Brain microvascular endothelial cell (primary cell): ENCODE data around the gene HELB.

ENCODE experiments used
- DNase-seq: peaks from one replicate; pipeline ENCODE4 v3.0.0-alpha.2; 2020
- H3K27ac ChIP-seq: fragments of 250-450 bp; sonication (Bioruptor Pico); 2 replicates; pipeline ENCODE4 v1.5.1; 2020; ENCODE audit warnings: mild to moderate bottlenecking, moderate library complexity
- H3K27me3 ChIP-seq: fragments of 250-450 bp; sonication (Bioruptor Pico); replicated peaks from 2 replicates; pipeline ENCODE4 v1.5.1; 2020; ENCODE audit warnings: mild to moderate bottlenecking
- H3K36me3 ChIP-seq: fragments of 250-450 bp; sonication (Bioruptor Pico); replicated peaks from 2 replicates; pipeline ENCODE4 v1.5.1; 2020; ENCODE audit warnings: mild to moderate bottlenecking
- H3K4me3 ChIP-seq: 2 replicates; pipeline ENCODE4 v1.5.1; 2011; ENCODE audit warnings: low read depth, mild to moderate bottlenecking, control low read depth, low read length, moderate library complexity
- CTCF ChIP-seq: IDR thresholded peaks from 2 replicates; pipeline ENCODE4 v1.5.1; 2011; ENCODE audit warnings: low read depth, mild to moderate bottlenecking, moderate library complexity, low read length, control low read depth, inconsistent platforms; ENCODE audit errors: missing control alignments
- in situ Hi-C: cut with HindIII; loops from 2 replicates; pipeline ENCODE4 v1.10.0; 2017; ENCODE audit warnings: low sequenced_read_pairs, low pct_ligation_motif_present

HELB gene

GRCh38 chr12:66268562-66268961 is 33.7 kb upstream of the HELB start:
- Histone ChIP-seq H3K4me3 (no peak overlapping the region), H3K27ac (no peak overlapping the region), H3K27me3 (peaks cover 2% of the 10 kb centered on the region), H3K36me3 (no peaks in the 10 kb centered on the region)
- in situ Hi-C loops = no loop called here
- no peak for TF ChIP-seq CTCF
- no peak for DNase-seq

GRCh38 chr12:66269142-66269541 is 33.2 kb upstream of the HELB start:
- Histone ChIP-seq H3K27ac (no peak overlapping the region), H3K36me3 (no peaks in the 10 kb centered on the region), H3K4me3 (no peak overlapping the region), H3K27me3 (peaks cover 2% of the 10 kb centered on the region)
- DNase-seq = no peak
- in situ Hi-C loops = no loop called here
- TF ChIP-seq CTCF = no peak

- Histone ChIP-seq H3K27ac (no peak overlapping the region), H3K36me3 (no peaks in the 10 kb centered on the region), H3K27me3 (peaks cover 2% of the 10 kb centered on the region), H3K4me3 (no peak overlapping the region)
- peak; percentile 71 for TF ChIP-seq CTCF
- in situ Hi-C loops = no loop called here
- peak; percentile 18 for DNase-seq
Measured at GRCh38 chr12:66269757-66270383, 32.4 kb upstream of the HELB start.

GRCh38 chr12:66270613-66271012 is 31.7 kb upstream of the HELB start:
- DNase-seq = no peak
- no peak for TF ChIP-seq CTCF
- Histone ChIP-seq H3K36me3 (no peaks in the 10 kb centered on the region), H3K4me3 (no peak overlapping the region), H3K27me3 (peaks cover 2% of the 10 kb centered on the region), H3K27ac (no peak overlapping the region)
- in situ Hi-C loops = no loop called here

- in situ Hi-C loops = no loop called here
- no peaks in the 10 kb centered on the region for H3K36me3 ChIP-seq
- H3K4me3 ChIP-seq = no peak overlapping the region
- no peak for TF ChIP-seq CTCF
- H3K27me3 ChIP-seq = peaks cover 2% of the 10 kb centered on the region
- H3K27ac ChIP-seq = no peak overlapping the region
- no peak for DNase-seq
Measured at GRCh38 chr12:66272650-66273049, 29.6 kb upstream of the HELB start.

- TF ChIP-seq CTCF = no peak
- no peaks in the 10 kb centered on the region for H3K36me3 ChIP-seq
- no peak overlapping the region for H3K4me3 ChIP-seq
- in situ Hi-C loops = no loop called here
- peaks cover 2% of the 10 kb centered on the region for H3K27me3 ChIP-seq
- DNase-seq = no peak
- no peak overlapping the region for H3K27ac ChIP-seq
Measured at GRCh38 chr12:66273147-66273546, 29.1 kb upstream of the HELB start.
